MCF 10A (cell line): ENCODE data around the gene NAA16. TPM values are rescaled to one million over a fixed set of nuclear protein-coding genes. Genes with fewer than 3 reads are reported as not detected.

Experiments
- Bru-seq: library from RNA; stranded (reverse); fragments of 400-500 nt; gene quantifications from one replicate; lab custom pipeline; 2021; lab: Mats Ljungman, UMichigan
- BruChase-seq, 2 experiments: library from RNA; stranded (reverse); fragments of 400-500 nt; gene quantifications; one replicate each; lab custom pipeline; 2021; lab: Mats Ljungman, UMichigan
- BruUV-seq: library from RNA; stranded (reverse); fragments of 400-500 nt; replicated peaks from 2 replicates; lab custom pipeline; 2021; lab: Mats Ljungman, UMichigan
- CTCF ChIA-PET: fragments of 300-600 bp; sonication (Branson Sonifier 250); formaldehyde crosslinking; extraction: SDS; loops from one replicate; lab custom pipeline; 2021; ENCODE audit warnings: antibody characterized with exemption, inconsistent platforms; lab: Yijun Ruan, JAX
- POLR2A ChIA-PET: fragments of 300-600, 350-650 bp; sonication (Branson Sonifier 250); formaldehyde crosslinking; extraction: SDS; loops from one replicate; lab custom pipeline; 2020; ENCODE audit warnings: antibody characterized with exemption, inconsistent platforms; lab: Yijun Ruan, JAX
- DNase-seq: peaks from one replicate; pipeline ENCODE4 v3.0.0-alpha.2; 2018; ENCODE audit not compliant: unreplicated experiment
- H3K27ac Mint-ChIP-seq: one replicate; pipeline ENCODE4 v1.8.0; 2022; ENCODE audit warnings: mild to moderate bottlenecking, low read depth, mixed read lengths; ENCODE audit not compliant: unreplicated experiment
- H3K27me3 Mint-ChIP-seq: one replicate; pipeline ENCODE4 v1.8.0; 2022; ENCODE audit warnings: mixed read lengths; ENCODE audit not compliant: insufficient read depth, unreplicated experiment
- H3K36me3 Mint-ChIP-seq: one replicate; pipeline ENCODE4 v1.8.0; 2022; ENCODE audit warnings: mild to moderate bottlenecking, moderate library complexity, mixed read lengths; ENCODE audit not compliant: insufficient read depth, unreplicated experiment
- H3K4me1 Mint-ChIP-seq: one replicate; pipeline ENCODE4 v1.8.0; 2022; ENCODE audit warnings: mixed read lengths; ENCODE audit not compliant: insufficient read depth, unreplicated experiment
- H3K4me3 Mint-ChIP-seq: one replicate; pipeline ENCODE4 v1.8.0; 2022; ENCODE audit warnings: mild to moderate bottlenecking, moderate library complexity, mixed read lengths; ENCODE audit not compliant: unreplicated experiment
- H3K9me3 Mint-ChIP-seq: one replicate; pipeline ENCODE4 v1.8.0; 2022; ENCODE audit warnings: mixed read lengths; ENCODE audit not compliant: unreplicated experiment
- CTCF ChIP-seq: fragments of 200-600 bp; IDR thresholded peaks from one replicate; pipeline ENCODE4 v1.8.0; 2022; ENCODE audit warnings: antibody characterized with exemption, mild to moderate bottlenecking; ENCODE audit not compliant: unreplicated experiment
- intact Hi-C: fragments of 100-400 bp; cut with micrococcal nuclease; formaldehyde crosslinking; loops from 2 replicates; pipeline ENCODE4 v1.14.1; 2022
- long read RNA-seq: library from polyadenylated mRNA; stranded (forward); transcript quantifications from one replicate; pipeline ENCODE4 v2.0.0, GENCODE V29; 2022
- total RNA-seq: library from RNA; stranded (reverse); gene quantifications from 2 replicates; pipeline ENCODE4 v1.2.3, GENCODE V29; 2022

The NAA16 gene
- 13.8 and 14.2 TPM in 2 replicates for total RNA-seq
- Bru-seq, nascent RNA, result percentile 81 among the genes with signal in this experiment
- percentile 65 among the genes with signal in this experiment for BruChase-seq, experiment 1, labeled RNA remaining after a 6-hour chase
- BruChase-seq, experiment 2, labeled RNA remaining after a 2-hour chase, result percentile 78 among the genes with signal in this experiment
- long read RNA-seq, full-length matches to known transcripts, result 3 of 5 reads
- long read RNA-seq, partial matches to known transcripts, result 0 of 5 reads
- long read RNA-seq, other reads (novel, unspliced or antisense), result 2 of 5 reads

GRCh38 chr13:41310963-41311405, at the start of gene NAA16:
Gene NAA16, plus strand, starts transcription at chr13:41311267. Its CDS starts 262 bp downstream, at chr13:41311529.
- TF ChIP-seq CTCF, result no peak
- H3K4me1 Mint-ChIP-seq, result peaks cover 13% of the 10 kb centered on the region
- H3K4me3 Mint-ChIP-seq, result peak within 1 kb of the TSS; percentile 93
- intact Hi-C loops, result loop anchor here (2.0 to 10.0 kb wide), 3 partner anchors 26 to 246 kb away; partner anchors contain the start of gene WBP4
- no peaks in the 10 kb centered on the region for H3K27me3 Mint-ChIP-seq
- ChIA-PET POLR2A (interaction anchor here (0.5 to 1.2 kb wide), 10 partner anchors 11 to 834 kb away, joined by 3 to 5 read pairs (median 3); no protein-coding TSS in a partner anchor), CTCF (no interaction called here)
- peak; percentile 86 for DNase-seq
- peaks cover 6% of the 10 kb centered on the region for H3K36me3 Mint-ChIP-seq
- H3K27ac Mint-ChIP-seq, result peak within 1 kb of the TSS; percentile 86
- no TSS peak for BruUV-seq
- H3K9me3 Mint-ChIP-seq, result no peaks in the 10 kb centered on the region

GRCh38 chr13:41263261-41263971, 47.7 kb upstream of the NAA16 start, which contains the start of gene MTRF1:
Gene MTRF1, minus strand, starts transcription at chr13:41263576. Its CDS starts 2,669 bp downstream, at chr13:41260907.
- Mint-ChIP-seq H3K4me1 (no peaks in the 10 kb centered on the region), H3K4me3 (peak within 1 kb of the TSS; percentile 92), H3K27ac (peak within 1 kb of the TSS; percentile 88), H3K36me3 (peaks cover 16% of the 10 kb centered on the region), H3K27me3 (no peaks in the 10 kb centered on the region), H3K9me3 (no peaks in the 10 kb centered on the region)
- intact Hi-C loops, result loop anchor here (1.0 kb wide), 1 partner anchor 49 kb away; no protein-coding TSS in a partner anchor
- TF ChIP-seq CTCF, result no peak
- POLR2A ChIA-PET, result interaction anchor here (0.6 to 3.2 kb wide), 14 partner anchors 9 to 483 kb away, joined by 3 to 18 read pairs (median 5); partner anchors contain the start of genes NAA16 and WBP4
- CTCF ChIA-PET, result interaction anchor here (1.0 kb wide), 1 partner anchor 25 kb away, joined by 3 read pairs; no protein-coding TSS in a partner anchor
- BruUV-seq, result no TSS peak
- DNase-seq, result peak; percentile 85

GRCh38 chr13:41267106-41267505, 44.0 kb upstream of the NAA16 start:
- CTCF ChIA-PET, result no interaction called here
- intact Hi-C loops, result no loop called here
- no peak for TF ChIP-seq CTCF
- Mint-ChIP-seq H3K27me3 (no peaks in the 10 kb centered on the region), H3K36me3 (peaks cover 9% of the 10 kb centered on the region), H3K4me1 (no peaks in the 10 kb centered on the region), H3K4me3 (no peak overlapping the region), H3K27ac (no peak overlapping the region), H3K9me3 (no peaks in the 10 kb centered on the region)
- POLR2A ChIA-PET, result interaction anchor here (0.7 kb wide), 1 partner anchor 1071 kb away, joined by 3 read pairs; no protein-coding TSS in a partner anchor
- no TSS peak for BruUV-seq
- DNase-seq, result no peak
